OCI-LY7 (cell line): ENCODE data around the gene AVPR2. TPM values are rescaled to one million over a fixed set of nuclear protein-coding genes. Genes with fewer than 3 reads are reported as not detected.

Source experiments
- BruUV-seq: library from RNA; stranded (reverse); fragments of 400-500 nt; replicated peaks from 2 replicates; lab custom pipeline; 2021; lab: Mats Ljungman, UMichigan
- CTCF ChIA-PET: fragments of 300-600 bp; sonication (Branson Sonifier 250); formaldehyde crosslinking; loops from one replicate; lab custom pipeline; 2022; ENCODE audit warnings: antibody characterized with exemption; ENCODE audit not compliant: unreplicated experiment; lab: Charles Lee
- POLR2A ChIA-PET: fragments of 300-600 bp; sonication (Branson Sonifier 250); formaldehyde crosslinking; loops from one replicate; lab custom pipeline; 2022; ENCODE audit warnings: antibody characterized with exemption; lab: Charles Lee
- DNase-seq: peaks from one replicate; pipeline ENCODE4 v3.0.0-alpha.2; 2015; ENCODE audit warnings: low spot score
- H2AFZ ChIP-seq: fragments of 200-600 bp; sonication (generic), shearing (Covaris generic); 2 replicates; pipeline ENCODE4 v1.6.1; 2014; ENCODE audit warnings: mild to moderate bottlenecking, antibody characterized with exemption, low read length, moderate library complexity
- H3K27ac ChIP-seq: fragments of 200-600 bp; sonication (generic); 2 replicates; pipeline ENCODE4 v1.5.1; 2014; ENCODE audit warnings: mixed run types, low read depth, mild to moderate bottlenecking, moderate library complexity, low read length, inconsistent platforms; ENCODE audit not compliant: poor library complexity, severe bottlenecking
- H3K36me3 ChIP-seq: fragments of 200-600 bp; sonication (generic); 2 replicates; pipeline ENCODE4 v1.6.1; 2014; ENCODE audit warnings: mild to moderate bottlenecking, antibody characterized with exemption, low read length, moderate library complexity, mixed read lengths; ENCODE audit not compliant: insufficient read depth
- H3K4me1 ChIP-seq: fragments of 200-600 bp; sonication (generic); 2 replicates; pipeline ENCODE4 v1.5.1; 2014; ENCODE audit warnings: mild to moderate bottlenecking, low read length; ENCODE audit not compliant: insufficient read depth, poor library complexity, severe bottlenecking
- H3K4me2 ChIP-seq: fragments of 200-600 bp; sonication (generic); 2 replicates; pipeline ENCODE4 v1.6.1; 2014; ENCODE audit warnings: mild to moderate bottlenecking, low read length
- H3K4me3 ChIP-seq: fragments of 200-600 bp; sonication (generic); 2 replicates; pipeline ENCODE4 v1.5.1; 2014; ENCODE audit warnings: mild to moderate bottlenecking, low read depth, low read length; ENCODE audit not compliant: poor library complexity, severe bottlenecking
- H3K79me2 ChIP-seq: fragments of 200-600 bp; sonication (generic); 2 replicates; pipeline ENCODE4 v1.6.1; 2016; ENCODE audit warnings: low read depth, mild to moderate bottlenecking, low read length, moderate library complexity, mixed read lengths; ENCODE audit not compliant: insufficient read depth
- H3K9me2 ChIP-seq: fragments of 200-600 bp; sonication (generic); 2 replicates; pipeline ENCODE4 v1.6.1; 2016; ENCODE audit warnings: mild to moderate bottlenecking, low read length, mixed read lengths; ENCODE audit not compliant: insufficient read depth
- H3K9me3 ChIP-seq: fragments of 200-600 bp; sonication (generic); 2 replicates; pipeline ENCODE4 v1.6.1; 2014; ENCODE audit warnings: mild to moderate bottlenecking, mixed run types, low read length, mixed read lengths
- H4K20me1 ChIP-seq: fragments of 200-600 bp; sonication (generic); 2 replicates; pipeline ENCODE4 v1.6.1; 2014; ENCODE audit warnings: mild to moderate bottlenecking, antibody characterized with exemption, low read length, moderate library complexity, mixed read lengths; ENCODE audit not compliant: insufficient read depth
- EZH2phosphoT487 ChIP-seq: fragments of 200-600 bp; sonication (generic); IDR thresholded peaks from 2 replicates; pipeline ENCODE4 v1.6.1; 2018; ENCODE audit warnings: low read depth, borderline replicate concordance, mild to moderate bottlenecking, mixed run types, antibody characterized with exemption, low read length, moderate library complexity, mixed read lengths
- intact Hi-C: fragments of 100-400 bp; cut with micrococcal nuclease; formaldehyde crosslinking; loops from one replicate; pipeline ENCODE4 v1.10.0; 2022; ENCODE audit not compliant: unreplicated experiment
- total RNA-seq, 2 experiments: library from RNA; depleted of rRNA in 1 of 2; stranded (reverse); fragments of >200 nt in 1 of 2; shearing (Covaris generic) in 1 of 2; gene quantifications; 2 replicates each; pipeline ENCODE4 v1.2.3, GENCODE V29; 2014 to 2022
- TF ChIP-seq, protein P1 (sequence below): fragments of 200-600 bp; sonication (generic); conservative IDR thresholded peaks from 2 replicates; pipeline ENCODE4 v1.5.1; 2014; ENCODE audit warnings: mild to moderate bottlenecking, antibody characterized with exemption, low read length, moderate library complexity, mixed read lengths

Gene AVPR2
- total RNA-seq, 2 experiments from 2014 or later = 0.09 TPM; not detected in 1

GRCh38 chrX:153880440-153880815 is 24.0 kb upstream of the AVPR2 start:
- H3K79me2 ChIP-seq = no peaks in the 10 kb centered on the region
- POLR2A ChIA-PET = no interaction called here
- CTCF ChIA-PET = no interaction called here
- H3K4me3 ChIP-seq = no peak overlapping the region
- BruUV-seq = no TSS peak
- H3K9me3 ChIP-seq = no peaks in the 10 kb centered on the region
- no peak overlapping the region for H3K4me2 ChIP-seq
- H3K27ac ChIP-seq = no peak overlapping the region
- no peaks in the 10 kb centered on the region for H3K36me3 ChIP-seq
- DNase-seq = no peak
- no peak overlapping the region for H2AFZ ChIP-seq
- H3K4me1 ChIP-seq = no peaks in the 10 kb centered on the region
- intact Hi-C loops = loop anchor here (5.0 to 10.0 kb wide), 2 partner anchors 56 to 118 kb away; partner anchors contain the start of gene PLXNB3
- H3K9me2 ChIP-seq = no peaks in the 10 kb centered on the region
- TF ChIP-seq EZH2phosphoT487 = no peak
- TF ChIP-seq, protein P1, sequence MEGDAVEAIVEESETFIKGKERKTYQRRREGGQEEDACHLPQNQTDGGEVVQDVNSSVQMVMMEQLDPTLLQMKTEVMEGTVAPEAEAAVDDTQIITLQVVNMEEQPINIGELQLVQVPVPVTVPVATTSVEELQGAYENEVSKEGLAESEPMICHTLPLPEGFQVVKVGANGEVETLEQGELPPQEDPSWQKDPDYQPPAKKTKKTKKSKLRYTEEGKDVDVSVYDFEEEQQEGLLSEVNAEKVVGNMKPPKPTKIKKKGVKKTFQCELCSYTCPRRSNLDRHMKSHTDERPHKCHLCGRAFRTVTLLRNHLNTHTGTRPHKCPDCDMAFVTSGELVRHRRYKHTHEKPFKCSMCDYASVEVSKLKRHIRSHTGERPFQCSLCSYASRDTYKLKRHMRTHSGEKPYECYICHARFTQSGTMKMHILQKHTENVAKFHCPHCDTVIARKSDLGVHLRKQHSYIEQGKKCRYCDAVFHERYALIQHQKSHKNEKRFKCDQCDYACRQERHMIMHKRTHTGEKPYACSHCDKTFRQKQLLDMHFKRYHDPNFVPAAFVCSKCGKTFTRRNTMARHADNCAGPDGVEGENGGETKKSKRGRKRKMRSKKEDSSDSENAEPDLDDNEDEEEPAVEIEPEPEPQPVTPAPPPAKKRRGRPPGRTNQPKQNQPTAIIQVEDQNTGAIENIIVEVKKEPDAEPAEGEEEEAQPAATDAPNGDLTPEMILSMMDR = no peak
- H4K20me1 ChIP-seq = no peaks in the 10 kb centered on the region

DNA sequence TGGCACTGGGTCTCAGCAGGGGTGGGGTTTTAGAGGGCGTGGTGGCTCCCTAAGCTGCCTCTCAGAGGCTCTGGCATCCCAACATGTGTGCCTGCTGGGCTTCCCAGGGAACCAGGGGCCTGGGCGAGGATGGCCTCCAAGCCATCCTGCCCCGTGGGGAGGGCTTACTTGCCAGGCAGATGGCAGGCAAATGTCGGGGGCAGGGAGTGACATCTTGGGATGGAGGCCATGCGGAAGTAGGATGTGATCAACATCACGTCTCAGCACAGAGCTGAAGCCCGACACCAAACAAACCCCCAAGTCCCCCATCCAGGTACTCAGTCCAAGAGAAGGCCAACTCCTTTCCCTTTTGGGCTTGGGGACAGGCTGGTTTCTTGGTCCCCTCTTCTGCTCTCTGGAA is 23.2 kb upstream of the AVPR2 start:
- BruUV-seq = no TSS peak
- POLR2A ChIA-PET = no interaction called here

GRCh38 chrX:153882086-153882498 is 22.4 kb upstream of the AVPR2 start:
- no peak overlapping the region for H3K27ac ChIP-seq
- intact Hi-C loops = loop anchor here (5.0 to 10.0 kb wide), 2 partner anchors 57 to 120 kb away; partner anchors contain the start of gene PLXNB3
- no peaks in the 10 kb centered on the region for H3K4me1 ChIP-seq
- no peaks in the 10 kb centered on the region for H3K9me3 ChIP-seq
- CTCF ChIA-PET = no interaction called here
- POLR2A ChIA-PET = interaction anchor here (0.6 kb wide), 1 partner anchor 44 kb away, joined by 4 read pairs; no protein-coding TSS in a partner anchor
- H3K4me2 ChIP-seq = no peak overlapping the region
- H3K79me2 ChIP-seq = no peaks in the 10 kb centered on the region
- no peaks in the 10 kb centered on the region for H3K36me3 ChIP-seq
- no peak overlapping the region for H2AFZ ChIP-seq
- no peak overlapping the region for H3K4me3 ChIP-seq
- TF ChIP-seq, protein P1 = no peak
- TF ChIP-seq EZH2phosphoT487 = no peak
- BruUV-seq = no TSS peak
- no peaks in the 10 kb centered on the region for H4K20me1 ChIP-seq
- DNase-seq = no peak
- no peaks in the 10 kb centered on the region for H3K9me2 ChIP-seq

More for the DNA sequence above, 23.2 kb upstream of the AVPR2 start:
- Histone ChIP-seq H3K27ac (no peak overlapping the region), H3K4me1 (no peaks in the 10 kb centered on the region), H3K9me2 (no peaks in the 10 kb centered on the region), H3K4me3 (no peak overlapping the region), H3K79me2 (no peaks in the 10 kb centered on the region), H2AFZ (no peak overlapping the region), H3K9me3 (no peaks in the 10 kb centered on the region), H3K36me3 (no peaks in the 10 kb centered on the region), H3K4me2 (no peak overlapping the region), H4K20me1 (no peaks in the 10 kb centered on the region)
- DNase-seq = no peak
- intact Hi-C loops = loop anchor here (5.0 to 10.0 kb wide), 2 partner anchors 56 to 119 kb away; partner anchors contain the start of gene PLXNB3
- TF ChIP-seq, protein P1 = no peak
- no peak for TF ChIP-seq EZH2phosphoT487
- CTCF ChIA-PET = no interaction called here
